SH-SY5Y (cell line): ENCODE results near the gene SLC5A5.

Experiments used
- GATA2 ChIP-seq: IDR thresholded peaks from 2 replicates; pipeline ENCODE4 v1.6.1; 2011; ENCODE audit warnings: mild to moderate bottlenecking, low read depth, low read length
- GATA3 ChIP-seq: IDR thresholded peaks from 2 replicates; pipeline ENCODE4 v1.6.1; 2011; ENCODE audit warnings: low read depth, mild to moderate bottlenecking, low read length, moderate library complexity

SLC5A5 gene

DNA sequence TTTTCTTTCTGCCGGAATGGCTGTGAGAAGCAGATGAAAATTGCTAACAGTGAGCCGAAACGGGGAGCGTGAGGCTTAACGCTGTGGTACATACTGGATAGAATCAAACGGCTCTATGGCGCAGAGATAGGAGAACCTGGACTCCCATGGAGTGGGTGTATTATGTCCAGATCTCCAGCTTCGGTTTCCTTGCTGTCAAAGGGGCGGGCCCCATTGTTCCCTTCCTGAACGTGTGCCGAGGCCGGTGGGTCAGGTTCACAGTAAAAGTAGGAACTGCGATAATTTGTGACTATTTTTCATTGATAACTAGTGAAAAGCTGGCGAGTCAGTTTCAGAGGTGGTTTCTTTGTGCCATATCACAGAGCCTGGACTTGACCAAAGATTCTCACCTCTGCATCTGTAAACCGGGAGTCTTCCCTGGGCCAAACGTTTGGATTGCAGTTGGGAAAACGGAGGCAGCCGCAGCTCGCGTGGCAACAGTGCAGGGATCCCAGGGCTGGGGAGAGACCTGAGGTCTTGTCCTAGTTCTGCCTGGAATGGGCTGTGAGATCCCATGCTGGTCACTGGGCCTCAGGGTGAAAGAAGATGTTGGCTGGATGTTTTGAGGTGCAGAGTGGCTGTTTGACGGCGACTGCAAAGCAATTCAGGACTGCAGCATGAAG, 11.3 kb upstream of the SLC5A5 start:
- TF ChIP-seq GATA3 (no peak), GATA2 (no peak)

DNA sequence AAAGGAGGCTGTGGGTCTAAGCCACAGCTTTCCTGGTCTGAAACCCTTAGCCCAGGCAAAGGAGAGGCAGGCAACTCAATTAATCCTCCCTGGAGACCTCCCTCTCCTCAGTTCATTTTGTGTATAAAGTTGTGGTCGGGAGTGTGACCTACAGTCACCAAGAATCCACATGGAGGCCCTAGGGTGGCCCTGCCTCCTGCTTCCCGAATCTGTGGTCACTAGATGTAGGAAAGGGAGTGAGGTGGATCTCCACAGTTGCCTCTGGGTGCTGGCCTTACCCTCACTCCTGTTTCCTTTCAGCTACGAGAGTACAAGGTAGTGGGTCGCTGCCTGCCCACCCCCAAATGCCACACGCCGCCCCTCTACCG, 10.8 kb upstream of the SLC5A5 start:
- TF ChIP-seq GATA3 (no peak), GATA2 (no peak)

DNA sequence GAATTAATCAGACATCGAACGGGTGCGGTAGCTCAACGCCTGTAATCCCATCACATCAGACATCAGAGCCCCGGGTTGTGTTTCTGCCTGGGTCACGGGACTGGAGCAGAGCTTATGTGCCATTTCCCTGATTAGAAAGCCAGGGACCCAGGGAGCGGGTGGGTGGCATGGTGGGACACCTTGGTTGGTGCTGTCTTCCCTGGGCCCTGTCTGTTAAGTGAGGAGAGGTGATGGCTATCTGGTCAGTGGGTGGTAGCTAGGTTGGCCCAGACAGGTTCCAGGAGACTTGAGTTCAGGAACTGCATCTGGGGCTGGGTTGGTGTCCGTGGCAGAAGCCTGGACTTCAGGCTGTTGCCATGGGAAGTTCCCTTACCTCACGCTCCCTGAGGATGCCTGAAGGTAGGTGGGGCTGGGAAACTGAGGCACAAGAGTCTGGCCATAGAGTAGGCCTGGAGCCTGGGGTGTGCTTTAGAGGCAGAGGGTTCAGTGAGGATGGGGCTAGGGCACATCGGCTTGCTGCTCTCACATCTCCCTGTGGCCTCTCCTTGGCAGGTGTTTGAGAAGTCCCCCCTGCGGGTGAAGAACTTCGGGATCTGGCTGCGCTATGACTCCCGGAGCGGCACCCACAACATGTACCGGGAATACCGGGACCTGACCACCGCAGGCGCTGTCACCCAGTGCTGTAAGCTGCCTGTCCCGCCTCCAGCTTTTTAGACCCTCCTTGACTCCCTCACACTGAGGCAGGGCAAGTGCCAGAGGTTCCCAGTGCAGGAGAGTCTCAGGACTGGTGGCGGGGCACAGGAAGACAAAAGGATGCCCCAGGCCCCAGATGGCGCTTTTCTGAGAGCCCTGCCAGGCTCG, 10.0 kb upstream of the SLC5A5 start:
- no peak for TF ChIP-seq GATA3
- no peak for TF ChIP-seq GATA2

DNA sequence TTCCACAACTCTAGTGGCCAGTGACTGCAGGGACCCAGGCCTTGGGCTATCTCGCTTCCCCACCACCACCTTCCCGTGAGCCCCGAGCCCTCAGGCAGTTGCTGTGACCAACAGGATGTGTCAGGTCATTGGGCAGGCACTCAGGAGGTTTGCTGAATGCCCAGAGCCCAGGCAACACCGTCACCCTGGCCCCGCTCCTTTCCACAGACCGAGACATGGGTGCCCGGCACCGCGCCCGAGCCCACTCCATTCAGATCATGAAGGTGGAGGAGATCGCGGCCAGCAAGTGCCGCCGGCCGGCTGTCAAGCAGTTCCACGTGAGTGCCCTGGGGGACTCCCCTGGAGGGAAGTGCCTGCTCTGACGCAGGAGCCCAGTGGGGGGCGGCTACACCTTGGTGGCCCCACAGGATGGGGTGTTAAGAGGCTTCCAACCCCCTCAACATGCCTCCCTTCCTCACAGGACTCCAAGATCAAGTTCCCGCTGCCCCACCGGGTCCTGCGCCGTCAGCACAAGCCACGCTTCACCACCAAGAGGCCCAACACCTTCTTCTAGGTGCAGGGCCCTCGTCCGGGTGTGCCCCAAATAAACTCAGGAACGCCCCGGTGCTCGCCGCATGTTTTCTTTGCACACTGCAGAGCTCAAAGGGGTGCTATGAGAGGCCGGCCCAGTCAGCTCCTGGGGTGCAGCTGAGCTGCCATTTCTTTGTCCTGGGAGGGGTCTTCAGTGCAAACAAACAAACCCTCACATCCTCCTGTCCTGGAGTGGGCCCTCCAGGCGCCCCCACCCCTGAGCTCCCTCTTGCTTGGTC, 8.8 kb upstream of the SLC5A5 start:
- TF ChIP-seq GATA2, result no peak
- TF ChIP-seq GATA3, result no peak

GRCh38 chr19:17863520-17864182, 8.1 kb upstream of the SLC5A5 start:
- no peak for TF ChIP-seq GATA3
- no peak for TF ChIP-seq GATA2

DNA sequence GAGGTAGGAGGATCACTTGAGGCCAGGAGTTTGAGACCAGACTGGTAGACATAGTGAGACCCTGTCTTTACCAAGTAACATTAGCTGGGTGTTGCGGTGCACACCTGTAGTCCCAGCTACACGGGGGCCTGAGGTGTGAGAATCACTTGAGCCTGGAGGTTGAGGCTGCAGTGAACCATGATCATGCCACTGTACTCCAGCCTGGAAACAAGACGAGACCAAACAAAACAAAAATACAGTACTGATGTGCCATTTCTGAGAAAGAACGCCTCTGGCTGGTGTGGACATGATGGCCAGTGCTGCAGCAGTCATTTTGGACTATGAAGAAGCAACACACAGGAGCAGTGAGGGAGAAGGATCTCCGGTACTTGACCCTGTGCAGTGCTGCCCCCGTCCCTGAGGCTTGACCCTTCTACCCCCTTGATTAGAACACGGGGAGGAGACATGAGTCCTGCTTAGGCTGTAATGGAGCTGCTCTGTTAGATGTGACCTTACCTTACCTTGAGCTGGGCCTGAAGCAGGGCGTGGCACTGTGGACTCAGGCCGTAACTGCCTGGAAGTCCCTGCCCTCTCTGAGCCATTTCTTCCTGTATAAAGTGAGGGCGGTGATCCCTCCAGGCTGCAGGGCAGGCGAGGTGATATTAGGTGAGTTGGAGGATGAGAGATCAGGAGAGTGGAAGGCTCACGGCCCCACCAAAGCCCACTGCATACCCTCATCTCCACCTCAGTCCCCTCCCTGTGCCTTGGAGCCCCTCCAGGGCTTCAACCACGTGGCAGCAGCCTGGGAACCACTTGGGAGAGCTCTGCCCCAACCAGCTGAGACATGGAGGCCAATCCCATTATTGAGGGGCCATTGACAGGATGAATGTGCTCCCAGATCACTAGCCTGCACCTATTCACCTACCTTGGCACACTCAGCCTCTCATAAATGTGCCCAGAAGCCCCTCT, 6.1 kb upstream of the SLC5A5 start:
- no peak for TF ChIP-seq GATA3
- no peak for TF ChIP-seq GATA2

DNA sequence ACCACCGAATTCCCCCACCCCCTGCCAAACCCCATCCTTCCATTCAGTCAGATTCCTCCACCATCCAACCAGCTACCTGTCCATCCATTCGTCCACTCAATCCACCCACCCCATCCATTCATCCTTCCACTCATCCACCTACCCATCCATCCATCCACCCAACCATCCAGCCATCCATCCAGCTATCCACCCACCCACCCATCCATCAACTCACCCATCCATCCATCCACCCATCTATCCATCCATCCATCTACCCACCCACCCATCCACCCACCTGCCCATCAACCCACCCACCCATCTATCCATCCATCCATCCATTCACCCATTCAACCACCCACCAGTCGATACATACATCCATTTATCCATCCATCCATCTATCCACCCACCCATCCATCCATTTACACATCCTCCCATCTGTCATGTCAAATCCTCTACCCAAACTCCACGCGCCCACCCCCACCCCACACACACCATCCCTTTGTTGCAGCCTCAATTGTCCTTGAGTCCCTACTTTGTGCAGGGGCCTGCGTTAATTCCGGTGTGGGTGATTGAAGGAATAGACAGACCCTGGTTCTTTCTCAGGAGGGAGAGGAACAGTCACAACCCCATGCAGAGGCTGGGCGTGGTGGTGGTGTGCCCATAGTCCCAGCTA, 5.3 kb upstream of the SLC5A5 start:
- TF ChIP-seq GATA3 (no peak), GATA2 (no peak)

DNA sequence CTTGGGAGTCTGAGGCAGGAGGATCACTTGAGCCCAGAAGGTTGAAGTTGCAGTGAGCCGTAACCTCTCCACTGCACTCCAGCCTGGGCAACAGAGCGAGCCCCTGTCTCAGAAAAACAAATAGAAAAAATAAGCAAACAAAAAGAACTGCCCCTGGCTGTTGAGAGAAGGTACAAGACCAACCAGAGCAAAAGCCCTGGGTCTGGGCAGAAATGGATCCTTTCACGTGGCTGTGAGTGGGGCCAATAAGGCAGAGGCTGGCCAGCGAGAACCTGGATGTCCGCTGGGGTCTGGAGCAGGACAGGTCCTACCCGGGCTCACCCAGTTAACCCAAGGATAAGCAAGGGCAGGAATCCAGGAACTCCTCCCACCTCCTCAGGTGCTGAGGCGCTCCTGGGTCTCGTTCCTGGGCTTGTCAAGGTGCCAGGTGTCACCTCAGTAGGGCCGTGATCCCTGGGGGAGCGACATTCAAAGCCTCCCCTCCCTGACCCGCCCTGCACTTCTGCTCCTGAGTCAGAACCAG, 4.7 kb upstream of the SLC5A5 start:
- no peak for TF ChIP-seq GATA3
- TF ChIP-seq GATA2, result no peak

DNA sequence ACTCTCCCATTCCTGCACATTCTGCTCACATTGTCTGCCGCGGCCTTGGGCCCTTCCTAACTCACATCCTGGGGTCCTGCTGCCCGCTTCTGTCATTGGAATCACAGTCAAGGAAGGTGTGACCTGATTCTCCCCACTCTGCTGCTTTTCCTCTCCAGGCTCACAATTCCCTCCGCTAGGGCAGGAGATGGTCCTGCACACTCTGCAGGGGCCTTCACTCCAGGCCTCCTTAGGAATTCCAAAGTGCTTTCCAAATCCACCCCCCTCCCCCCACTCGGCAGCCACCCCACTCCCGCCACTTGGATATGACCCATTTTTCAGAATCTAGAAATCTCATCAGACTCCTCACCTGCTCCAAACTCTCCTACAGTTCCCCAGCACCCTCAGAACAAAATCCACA, 3.1 kb upstream of the SLC5A5 start:
- TF ChIP-seq GATA2 (no peak), GATA3 (no peak)

DNA sequence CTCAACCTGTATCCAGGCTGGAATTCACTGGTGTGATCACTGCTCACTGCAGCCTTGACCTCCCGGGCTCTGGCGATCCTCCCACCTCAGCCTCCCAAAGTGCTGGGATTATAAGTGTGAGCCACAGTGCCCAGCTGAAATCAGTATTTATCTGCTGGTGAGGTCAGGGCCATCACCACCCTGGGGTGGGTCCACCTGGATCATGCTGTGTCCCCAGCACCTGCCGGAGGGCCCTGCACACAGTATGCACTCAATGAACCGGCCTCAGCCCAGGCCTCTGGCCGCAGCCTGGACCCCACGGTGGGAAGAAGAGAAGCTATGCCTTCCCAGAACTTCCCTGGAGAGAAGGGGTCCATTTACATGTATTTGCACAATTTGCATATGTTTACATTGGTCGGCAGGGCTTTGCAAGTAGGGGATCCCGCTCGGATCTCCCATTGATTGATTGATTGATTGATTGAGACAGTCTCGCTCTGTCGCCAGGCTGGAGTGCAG, 2.6 kb upstream of the SLC5A5 start:
- TF ChIP-seq GATA3 (no peak), GATA2 (no peak)

- TF ChIP-seq GATA3 (no peak), GATA2 (no peak)
These were observed 490 bp upstream of the SLC5A5 start for GRCh38 chr19:17871032-17871877.
